Measurements from ENCODE around the gene UCKL1.

UCKL1 gene

DNA sequence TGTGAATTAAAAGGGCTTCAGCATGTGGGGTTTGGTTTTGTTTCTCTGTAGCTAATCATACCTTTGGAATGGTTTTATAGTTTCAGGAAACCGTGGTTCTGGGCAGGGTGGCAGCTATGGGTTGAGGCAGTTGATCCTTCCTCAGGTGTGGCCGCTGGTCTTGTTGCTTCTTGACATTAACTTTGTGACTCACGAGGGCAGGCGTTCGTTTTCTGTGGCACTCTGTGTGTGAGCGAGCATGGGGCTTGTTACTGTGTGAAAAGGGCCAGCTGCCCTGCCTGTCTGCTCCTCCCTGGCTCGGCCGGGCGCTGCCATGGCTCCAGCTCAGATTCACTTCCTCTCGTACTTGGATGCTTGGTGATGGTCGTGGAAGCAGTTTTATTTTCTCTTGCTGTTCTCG, 45.0 kb downstream of the UCKL1 start:
- H3K36me3 ChIP-seq (ENCODE audit: control insufficient read depth in 2 of 2, insufficient read depth in 2 of 2, low read length in 2 of 2), result no peaks in the 10 kb centered on the region
- peak overlapping the region in 1 of 2 donors; percentile 21 for H3K9ac ChIP-seq (ENCODE audit: low read length in 2 of 2)
- H3K9me3 ChIP-seq (ENCODE audit: control insufficient read depth in 2 of 2, low read length in 2 of 2), result no peaks in the 10 kb centered on the region
- no peak overlapping the region for H3K4me3 ChIP-seq (ENCODE audit: low read length in 2 of 2)
- no peaks in the 10 kb centered on the region for H3K27me3 ChIP-seq (ENCODE audit: control insufficient read depth in 1 of 2, insufficient read depth in 2 of 2, low read length in 2 of 2)
- H3K4me1 ChIP-seq (ENCODE audit: control insufficient read depth, insufficient read depth, low read length), result peaks cover 12% of the 10 kb centered on the region
- no peak overlapping the region for H3K27ac ChIP-seq (ENCODE audit: low read length)

DNA sequence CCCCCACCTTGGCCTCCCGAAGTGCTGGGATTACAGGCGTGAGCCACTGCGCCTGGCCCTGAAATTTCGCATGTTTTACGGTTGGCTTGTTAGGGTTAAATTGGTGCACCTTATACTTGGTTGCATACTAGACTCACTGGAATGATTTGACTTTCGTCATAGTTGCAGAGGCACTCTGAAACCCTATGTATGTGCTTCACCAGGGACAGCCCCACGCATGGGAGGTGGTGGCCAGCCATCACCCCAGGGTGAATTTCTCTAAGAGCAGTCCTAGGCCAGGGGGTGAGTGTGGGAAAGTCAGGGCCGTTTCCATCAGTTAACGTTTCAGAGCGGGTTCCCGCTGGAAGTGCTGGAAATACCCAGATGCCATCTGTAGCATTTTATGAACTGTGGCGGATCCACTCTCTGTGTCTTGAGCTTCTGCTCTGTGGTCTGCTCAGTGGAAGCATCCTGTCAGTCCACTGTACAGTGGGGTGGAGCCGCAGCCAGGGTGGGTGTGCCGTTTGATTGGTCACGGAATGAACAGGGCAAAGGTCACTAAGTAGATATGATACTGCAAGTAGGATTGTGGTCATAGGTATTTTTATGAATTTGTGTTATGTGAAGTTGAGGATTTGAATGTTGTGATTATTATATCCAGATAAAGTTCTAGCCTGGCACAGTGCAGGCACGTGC, 48.1 kb downstream of the UCKL1 start:
- Histone ChIP-seq H3K4me3 (ENCODE audit: low read length in 2 of 2) (no peak overlapping the region), H3K4me1 (ENCODE audit: control insufficient read depth, insufficient read depth, low read length) (peaks cover 15% of the 10 kb centered on the region), H3K9ac (ENCODE audit: low read length in 2 of 2) (no peak overlapping the region)

DNA sequence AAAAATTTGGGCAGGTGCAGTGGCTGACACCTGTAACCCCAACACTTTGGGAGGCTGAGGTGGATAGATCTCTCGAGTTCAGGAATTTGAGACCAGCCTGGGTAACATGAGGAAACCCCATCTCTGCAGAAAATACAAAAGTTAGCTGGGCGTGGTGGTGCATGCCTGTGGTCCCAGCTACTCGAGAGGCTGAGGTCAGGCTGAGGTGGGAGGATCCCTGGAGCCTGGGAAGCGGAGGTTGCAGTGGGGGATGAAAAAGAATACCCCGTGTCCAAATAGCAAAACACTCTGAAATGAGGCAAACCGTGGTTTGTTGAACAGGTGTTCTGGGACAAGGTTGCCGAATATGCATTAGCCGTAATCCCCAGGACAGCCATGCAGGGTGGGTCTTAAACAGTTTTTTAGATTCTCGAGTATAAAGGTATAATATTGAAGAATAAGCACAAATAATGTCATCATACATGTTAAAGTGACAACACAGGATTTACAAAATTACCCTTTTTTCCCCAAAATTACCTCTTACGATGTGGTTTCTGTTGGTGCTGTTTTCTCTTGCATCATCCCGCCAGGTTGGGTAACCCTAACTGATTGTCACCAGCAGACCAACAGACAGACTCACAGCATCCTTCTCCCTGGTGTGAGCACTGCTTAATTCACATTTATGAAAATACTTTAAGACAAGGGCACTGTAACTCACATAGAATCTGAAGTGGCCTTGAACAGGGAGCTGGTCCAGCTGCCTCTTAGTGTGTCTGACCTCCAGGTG, 52.2 kb downstream of the UCKL1 start:
- peaks cover 3% of the 10 kb centered on the region for H3K4me1 ChIP-seq (ENCODE audit: control insufficient read depth, insufficient read depth, low read length)

More for the DNA sequence above, 48.1 kb downstream of the UCKL1 start:
- Histone ChIP-seq H3K27ac (ENCODE audit: low read length) (no peak overlapping the region), H3K9me3 (ENCODE audit: control insufficient read depth in 2 of 2, low read length in 2 of 2) (no peaks in the 10 kb centered on the region), H3K36me3 (ENCODE audit: control insufficient read depth in 2 of 2, insufficient read depth in 2 of 2, low read length in 2 of 2) (no peaks in the 10 kb centered on the region), H3K27me3 (ENCODE audit: control insufficient read depth in 1 of 2, insufficient read depth in 2 of 2, low read length in 2 of 2) (no peaks in the 10 kb centered on the region)

DNA sequence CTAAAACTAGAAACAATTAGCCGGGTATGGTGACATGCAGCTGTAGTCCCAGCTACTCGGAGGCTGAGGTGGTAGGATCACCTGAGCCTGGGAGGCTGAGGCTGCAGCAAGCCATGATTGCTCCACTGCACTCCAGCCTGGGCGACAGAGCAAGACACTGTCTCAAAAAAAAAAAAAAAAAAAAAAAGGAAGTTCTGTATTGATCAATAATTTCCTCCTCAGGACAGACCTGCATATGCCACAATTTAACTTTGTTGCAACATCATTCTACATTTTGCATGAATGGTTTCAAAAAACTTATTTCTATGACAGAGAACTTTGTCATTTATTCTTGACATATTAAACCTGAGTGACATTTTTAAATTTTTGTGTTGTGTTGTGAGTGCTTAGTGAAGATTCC, 55.8 kb downstream of the UCKL1 start:
- no peak overlapping the region for H3K27ac ChIP-seq (ENCODE audit: low read length)
- H3K9me3 ChIP-seq (ENCODE audit: control insufficient read depth in 2 of 2, low read length in 2 of 2), result no peaks in the 10 kb centered on the region
- peaks cover 19% of the 10 kb centered on the region for H3K4me1 ChIP-seq (ENCODE audit: control insufficient read depth, insufficient read depth, low read length)
- H3K36me3 ChIP-seq (ENCODE audit: control insufficient read depth in 2 of 2, insufficient read depth in 2 of 2, low read length in 2 of 2), result no peaks in the 10 kb centered on the region
- no peak overlapping the region for H3K9ac ChIP-seq (ENCODE audit: low read length in 2 of 2)
- H3K27me3 ChIP-seq (ENCODE audit: control insufficient read depth in 1 of 2, insufficient read depth in 2 of 2, low read length in 2 of 2), result no peaks in the 10 kb centered on the region
- H3K4me3 ChIP-seq (ENCODE audit: low read length in 2 of 2), result no peak overlapping the region

More for the DNA sequence above, 52.2 kb downstream of the UCKL1 start:
- Histone ChIP-seq H3K9ac (ENCODE audit: low read length in 2 of 2) (no peak overlapping the region), H3K9me3 (ENCODE audit: control insufficient read depth in 2 of 2, low read length in 2 of 2) (no peaks in the 10 kb centered on the region), H3K4me3 (ENCODE audit: low read length in 2 of 2) (no peak overlapping the region), H3K27ac (ENCODE audit: low read length) (no peak overlapping the region), H3K36me3 (ENCODE audit: control insufficient read depth in 2 of 2, insufficient read depth in 2 of 2, low read length in 2 of 2) (no peaks in the 10 kb centered on the region), H3K27me3 (ENCODE audit: control insufficient read depth in 1 of 2, insufficient read depth in 2 of 2, low read length in 2 of 2) (no peaks in the 10 kb centered on the region)

GRCh38 chr20:63898882-63899558, 57.2 kb downstream of the UCKL1 start:
- peaks cover 22% of the 10 kb centered on the region for H3K4me1 ChIP-seq (ENCODE audit: control insufficient read depth, insufficient read depth, low read length)
- H3K4me3 ChIP-seq (ENCODE audit: low read length in 2 of 2), result no peak overlapping the region
- H3K27ac ChIP-seq (ENCODE audit: low read length), result no peak overlapping the region
- no peaks in the 10 kb centered on the region for H3K27me3 ChIP-seq (ENCODE audit: control insufficient read depth in 1 of 2, insufficient read depth in 2 of 2, low read length in 2 of 2)
- H3K36me3 ChIP-seq (ENCODE audit: control insufficient read depth in 2 of 2, insufficient read depth in 2 of 2, low read length in 2 of 2), result no peaks in the 10 kb centered on the region
- H3K9ac ChIP-seq (ENCODE audit: low read length in 2 of 2), result no peak overlapping the region
- H3K9me3 ChIP-seq (ENCODE audit: control insufficient read depth in 2 of 2, low read length in 2 of 2), result no peaks in the 10 kb centered on the region

DNA sequence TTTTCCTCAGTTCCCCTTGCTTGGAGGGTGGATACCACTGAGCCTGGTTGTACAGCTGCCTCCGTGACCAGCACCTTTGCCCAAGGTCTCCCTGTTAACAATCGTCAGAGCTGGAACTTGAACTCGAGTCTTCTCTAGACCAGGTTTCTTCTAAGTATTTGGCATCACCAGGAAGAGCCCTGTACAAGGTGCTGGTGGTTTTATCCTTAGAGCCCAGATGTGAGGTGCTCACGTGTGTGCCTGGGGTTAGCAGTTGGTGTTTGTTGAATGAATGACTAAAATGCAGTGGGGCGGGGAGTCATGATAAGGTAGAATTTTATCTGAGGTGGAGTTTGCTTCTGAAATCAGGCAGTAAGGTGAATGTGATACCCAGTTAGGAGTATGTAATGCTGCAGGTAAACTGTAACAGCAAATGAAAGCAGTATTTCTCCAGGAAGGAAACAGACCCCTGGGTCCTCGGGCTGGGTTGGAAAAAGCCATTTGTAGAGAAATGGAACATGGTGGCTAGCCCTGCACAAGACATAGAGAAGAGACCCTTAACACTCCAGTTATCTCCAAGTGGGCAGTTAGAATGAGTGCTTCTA, 58.1 kb downstream of the UCKL1 start:
- no peak overlapping the region for H3K27ac ChIP-seq (ENCODE audit: low read length)
- peaks cover 23% of the 10 kb centered on the region for H3K4me1 ChIP-seq (ENCODE audit: control insufficient read depth, insufficient read depth, low read length)
- H3K36me3 ChIP-seq (ENCODE audit: control insufficient read depth in 2 of 2, insufficient read depth in 2 of 2, low read length in 2 of 2), result no peaks in the 10 kb centered on the region
- H3K4me3 ChIP-seq (ENCODE audit: low read length in 2 of 2), result no peak overlapping the region
- H3K9me3 ChIP-seq (ENCODE audit: control insufficient read depth in 2 of 2, low read length in 2 of 2), result no peaks in the 10 kb centered on the region
- H3K9ac ChIP-seq (ENCODE audit: low read length in 2 of 2), result no peak overlapping the region
- H3K27me3 ChIP-seq (ENCODE audit: control insufficient read depth in 1 of 2, insufficient read depth in 2 of 2, low read length in 2 of 2), result no peaks in the 10 kb centered on the region

DNA sequence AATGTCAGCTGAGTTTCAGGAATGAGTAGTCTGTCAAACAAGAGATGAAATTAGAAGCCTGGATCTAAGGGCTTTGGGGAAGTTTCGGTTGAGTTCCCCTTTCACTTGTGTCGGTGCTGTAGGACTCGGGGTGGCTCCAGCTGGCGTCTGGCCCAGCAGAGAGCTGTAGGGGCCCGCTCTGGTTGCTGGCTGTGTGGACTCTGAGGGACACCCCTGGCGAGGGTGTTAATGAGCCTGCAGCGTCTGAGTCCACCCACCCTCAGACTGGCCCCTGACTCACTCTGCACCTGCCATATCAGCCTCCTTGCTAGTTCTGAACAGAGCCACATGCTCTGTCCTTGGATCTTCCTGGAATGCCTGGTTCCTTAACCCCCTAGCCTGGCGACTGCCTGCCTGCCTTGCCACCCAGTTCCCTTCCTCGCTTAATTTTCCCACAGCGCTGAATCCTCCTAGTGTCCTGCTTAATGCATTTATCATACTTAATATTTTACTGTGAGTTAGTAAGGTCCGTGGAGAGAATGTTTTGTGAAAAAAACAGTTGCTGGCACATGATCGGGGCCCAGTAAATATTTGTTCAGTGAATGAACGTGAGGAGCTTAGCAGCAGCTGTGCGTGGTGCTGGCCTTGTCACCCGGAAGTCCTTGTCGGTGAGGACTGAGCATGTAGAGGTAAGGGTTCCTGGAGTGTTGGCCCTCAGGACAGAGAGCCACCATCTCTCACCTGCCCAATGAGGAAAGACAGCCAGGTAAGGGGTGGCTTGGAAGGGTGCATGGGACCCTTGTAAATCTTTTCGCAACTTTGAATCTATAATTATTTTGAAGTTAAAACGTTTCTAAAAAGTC, 59.7 kb downstream of the UCKL1 start:
- Histone ChIP-seq H3K9me3 (ENCODE audit: control insufficient read depth in 2 of 2, low read length in 2 of 2) (no peaks in the 10 kb centered on the region), H3K36me3 (ENCODE audit: control insufficient read depth in 2 of 2, insufficient read depth in 2 of 2, low read length in 2 of 2) (peaks cover 0 to 3% of the 10 kb centered on the region in 2 donors), H3K27me3 (ENCODE audit: control insufficient read depth in 1 of 2, insufficient read depth in 2 of 2, low read length in 2 of 2) (no peaks in the 10 kb centered on the region), H3K9ac (ENCODE audit: low read length in 2 of 2) (peak overlapping the region; percentile 68 to 81), H3K4me1 (ENCODE audit: control insufficient read depth, insufficient read depth, low read length) (peaks cover 23% of the 10 kb centered on the region), H3K27ac (ENCODE audit: low read length) (peak overlapping the region; percentile 46), H3K4me3 (ENCODE audit: low read length in 2 of 2) (peak overlapping the region; percentile 59 to 71)

DNA sequence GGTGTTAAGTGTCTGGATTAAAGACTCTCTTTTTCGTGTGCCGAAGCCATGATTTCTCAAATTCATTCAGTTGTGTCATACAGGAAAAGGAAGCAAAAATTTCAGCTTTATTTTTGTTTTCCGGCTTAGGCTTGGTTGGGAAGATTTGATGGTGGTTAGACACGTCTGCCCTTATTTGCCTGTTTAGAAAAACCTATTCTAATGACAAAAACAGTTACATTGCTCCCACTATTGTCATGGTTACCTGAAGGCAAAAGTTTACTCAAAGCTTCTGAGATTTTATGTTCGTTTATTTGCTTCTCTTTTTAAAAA, 60.3 kb downstream of the UCKL1 start:
- Histone ChIP-seq H3K4me1 (ENCODE audit: control insufficient read depth, insufficient read depth, low read length) (peaks cover 23% of the 10 kb centered on the region), H3K4me3 (ENCODE audit: low read length in 2 of 2) (peak overlapping the region; percentile 59 to 71), H3K27ac (ENCODE audit: low read length) (peak overlapping the region; percentile 31)

GRCh38 chr20:63895202-63895951, 60.8 kb downstream of the UCKL1 start:
- peaks cover 8 to 9% of the 10 kb centered on the region in 2 donors for H3K36me3 ChIP-seq (ENCODE audit: control insufficient read depth in 2 of 2, insufficient read depth in 2 of 2, low read length in 2 of 2)
- H3K27ac ChIP-seq (ENCODE audit: low read length), result peak overlapping the region; percentile 31
- H3K4me3 ChIP-seq (ENCODE audit: low read length in 2 of 2), result peak overlapping the region; percentile 71 to 77
- H3K27me3 ChIP-seq (ENCODE audit: control insufficient read depth in 1 of 2, insufficient read depth in 2 of 2, low read length in 2 of 2), result no peaks in the 10 kb centered on the region
- H3K9me3 ChIP-seq (ENCODE audit: control insufficient read depth in 2 of 2, low read length in 2 of 2), result no peaks in the 10 kb centered on the region
- peak overlapping the region; percentile 37 to 81 for H3K9ac ChIP-seq (ENCODE audit: low read length in 2 of 2)
- peaks cover 23% of the 10 kb centered on the region for H3K4me1 ChIP-seq (ENCODE audit: control insufficient read depth, insufficient read depth, low read length)

More for the DNA sequence above, 60.3 kb downstream of the UCKL1 start:
- Histone ChIP-seq H3K27me3 (ENCODE audit: control insufficient read depth in 1 of 2, insufficient read depth in 2 of 2, low read length in 2 of 2) (no peaks in the 10 kb centered on the region), H3K9ac (ENCODE audit: low read length in 2 of 2) (peak overlapping the region; percentile 37 to 81), H3K9me3 (ENCODE audit: control insufficient read depth in 2 of 2, low read length in 2 of 2) (no peaks in the 10 kb centered on the region), H3K36me3 (ENCODE audit: control insufficient read depth in 2 of 2, insufficient read depth in 2 of 2, low read length in 2 of 2) (peaks cover 4 to 5% of the 10 kb centered on the region in 2 donors)

All from stomach smooth muscle (tissue), 2 donors.